Measurements from ENCODE around the gene MYO15B. TPM values are rescaled to one million over a fixed set of nuclear protein-coding genes. Genes with fewer than 3 reads are reported as not detected.

MYO15B gene
- total RNA-seq, 1 experiment from 2014 or later, result 26.5 TPM

DNA sequence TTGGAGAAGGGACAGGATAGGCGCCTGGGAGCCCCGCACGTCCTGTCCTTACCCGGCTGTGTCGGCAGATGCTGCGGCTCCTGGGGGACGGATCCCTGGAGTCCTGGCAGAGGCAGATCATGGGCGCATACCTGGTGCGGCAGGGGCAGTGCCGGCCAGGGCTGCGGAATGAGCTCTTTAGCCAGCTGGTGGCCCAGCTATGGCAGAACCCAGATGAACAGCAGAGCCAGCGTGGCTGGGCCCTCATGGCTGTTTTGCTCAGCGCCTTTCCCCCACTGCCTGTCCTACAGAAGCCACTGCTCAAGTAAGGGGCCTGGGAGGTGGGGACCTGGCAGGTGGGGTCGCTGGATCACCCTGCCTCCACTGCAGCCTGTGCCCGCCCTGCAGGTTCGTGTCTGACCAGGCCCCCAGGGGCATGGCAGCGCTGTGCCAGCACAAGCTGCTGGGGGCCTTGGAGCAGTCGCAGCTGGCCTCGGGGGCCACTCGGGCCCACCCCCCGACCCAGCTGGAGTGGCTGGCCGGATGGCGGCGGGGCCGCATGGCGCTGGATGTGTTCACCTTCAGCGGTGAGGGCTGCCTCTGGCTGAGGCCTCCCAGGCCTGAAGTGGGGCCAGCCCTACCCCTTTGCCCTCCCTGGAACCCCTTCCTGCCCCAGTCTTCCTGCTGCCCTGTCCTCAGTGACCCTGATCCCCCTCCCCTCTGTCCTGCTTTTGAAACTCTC lies 25.5 kb downstream of the MYO15B start:
- ATAC-seq (no peak), DNase-seq (ENCODE audit: low read depth, low spot score) (no peak)
- intact Hi-C loops (cut with micrococcal nuclease; ENCODE audit: unreplicated experiment), result no loop called here
- BruUV-seq (replicated peaks), result no TSS peak
- no peaks in the 10 kb centered on the region for H3K27me3 ChIP-seq (ENCODE audit: control insufficient read depth, insufficient read depth, low read length)
- CTCF ChIA-PET, result interaction anchor here (1.5 to 2.3 kb wide), 2 partner anchors 12 to 17 kb away, joined by 5 to 12 read pairs; no protein-coding TSS in a partner anchor
- no peak overlapping the region for H3K27ac ChIP-seq (ENCODE audit: low read length)
- POLR2A ChIA-PET, result interaction anchor here (0.6 to 0.7 kb wide), 2 partner anchors 30 to 265 kb away, joined by 4 read pairs; no protein-coding TSS in a partner anchor
- no peak overlapping the region for H3K4me3 ChIP-seq (ENCODE audit: low read depth in 2 of 2, low read length in 2 of 2)
- H3K36me3 ChIP-seq (ENCODE audit: control insufficient read depth, insufficient read depth, low read length), result no peaks in the 10 kb centered on the region
- TF ChIP-seq TCF7L2 (IDR thresholded peaks at IDR 0.05; ENCODE audit: low read depth, low read length), result no peak
- no peak for TF ChIP-seq POLR2AphosphoS5 (IDR thresholded peaks at IDR 0.05; ENCODE audit: low read depth, low read length)
- TF ChIP-seq, protein P1, sequence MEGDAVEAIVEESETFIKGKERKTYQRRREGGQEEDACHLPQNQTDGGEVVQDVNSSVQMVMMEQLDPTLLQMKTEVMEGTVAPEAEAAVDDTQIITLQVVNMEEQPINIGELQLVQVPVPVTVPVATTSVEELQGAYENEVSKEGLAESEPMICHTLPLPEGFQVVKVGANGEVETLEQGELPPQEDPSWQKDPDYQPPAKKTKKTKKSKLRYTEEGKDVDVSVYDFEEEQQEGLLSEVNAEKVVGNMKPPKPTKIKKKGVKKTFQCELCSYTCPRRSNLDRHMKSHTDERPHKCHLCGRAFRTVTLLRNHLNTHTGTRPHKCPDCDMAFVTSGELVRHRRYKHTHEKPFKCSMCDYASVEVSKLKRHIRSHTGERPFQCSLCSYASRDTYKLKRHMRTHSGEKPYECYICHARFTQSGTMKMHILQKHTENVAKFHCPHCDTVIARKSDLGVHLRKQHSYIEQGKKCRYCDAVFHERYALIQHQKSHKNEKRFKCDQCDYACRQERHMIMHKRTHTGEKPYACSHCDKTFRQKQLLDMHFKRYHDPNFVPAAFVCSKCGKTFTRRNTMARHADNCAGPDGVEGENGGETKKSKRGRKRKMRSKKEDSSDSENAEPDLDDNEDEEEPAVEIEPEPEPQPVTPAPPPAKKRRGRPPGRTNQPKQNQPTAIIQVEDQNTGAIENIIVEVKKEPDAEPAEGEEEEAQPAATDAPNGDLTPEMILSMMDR (IDR thresholded peaks at IDR 0.05), result no peak
- TF ChIP-seq SIN3A (IDR thresholded peaks at IDR 0.05; ENCODE audit: borderline replicate concordance, insufficient read depth, low read depth, low read length), result no peak
- TF ChIP-seq, protein P2, sequence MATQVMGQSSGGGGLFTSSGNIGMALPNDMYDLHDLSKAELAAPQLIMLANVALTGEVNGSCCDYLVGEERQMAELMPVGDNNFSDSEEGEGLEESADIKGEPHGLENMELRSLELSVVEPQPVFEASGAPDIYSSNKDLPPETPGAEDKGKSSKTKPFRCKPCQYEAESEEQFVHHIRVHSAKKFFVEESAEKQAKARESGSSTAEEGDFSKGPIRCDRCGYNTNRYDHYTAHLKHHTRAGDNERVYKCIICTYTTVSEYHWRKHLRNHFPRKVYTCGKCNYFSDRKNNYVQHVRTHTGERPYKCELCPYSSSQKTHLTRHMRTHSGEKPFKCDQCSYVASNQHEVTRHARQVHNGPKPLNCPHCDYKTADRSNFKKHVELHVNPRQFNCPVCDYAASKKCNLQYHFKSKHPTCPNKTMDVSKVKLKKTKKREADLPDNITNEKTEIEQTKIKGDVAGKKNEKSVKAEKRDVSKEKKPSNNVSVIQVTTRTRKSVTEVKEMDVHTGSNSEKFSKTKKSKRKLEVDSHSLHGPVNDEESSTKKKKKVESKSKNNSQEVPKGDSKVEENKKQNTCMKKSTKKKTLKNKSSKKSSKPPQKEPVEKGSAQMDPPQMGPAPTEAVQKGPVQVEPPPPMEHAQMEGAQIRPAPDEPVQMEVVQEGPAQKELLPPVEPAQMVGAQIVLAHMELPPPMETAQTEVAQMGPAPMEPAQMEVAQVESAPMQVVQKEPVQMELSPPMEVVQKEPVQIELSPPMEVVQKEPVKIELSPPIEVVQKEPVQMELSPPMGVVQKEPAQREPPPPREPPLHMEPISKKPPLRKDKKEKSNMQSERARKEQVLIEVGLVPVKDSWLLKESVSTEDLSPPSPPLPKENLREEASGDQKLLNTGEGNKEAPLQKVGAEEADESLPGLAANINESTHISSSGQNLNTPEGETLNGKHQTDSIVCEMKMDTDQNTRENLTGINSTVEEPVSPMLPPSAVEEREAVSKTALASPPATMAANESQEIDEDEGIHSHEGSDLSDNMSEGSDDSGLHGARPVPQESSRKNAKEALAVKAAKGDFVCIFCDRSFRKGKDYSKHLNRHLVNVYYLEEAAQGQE (IDR thresholded peaks at IDR 0.05; ENCODE audit: insufficient read depth in 1 of 2, low read depth in 2 of 2, low read length in 1 of 2), result no peak
- in situ Hi-C loops (cut with HindIII; ENCODE audit: low pct_unique_long_range_greater_than_20kb, low sequenced_read_pairs), result no loop called here
- H3K9me3 ChIP-seq (ENCODE audit: control insufficient read depth, insufficient read depth, low read depth, low read length), result no peaks in the 10 kb centered on the region
- H3K4me1 ChIP-seq (ENCODE audit: control insufficient read depth, insufficient read depth, low read length), result no peaks in the 10 kb centered on the region

DNA sequence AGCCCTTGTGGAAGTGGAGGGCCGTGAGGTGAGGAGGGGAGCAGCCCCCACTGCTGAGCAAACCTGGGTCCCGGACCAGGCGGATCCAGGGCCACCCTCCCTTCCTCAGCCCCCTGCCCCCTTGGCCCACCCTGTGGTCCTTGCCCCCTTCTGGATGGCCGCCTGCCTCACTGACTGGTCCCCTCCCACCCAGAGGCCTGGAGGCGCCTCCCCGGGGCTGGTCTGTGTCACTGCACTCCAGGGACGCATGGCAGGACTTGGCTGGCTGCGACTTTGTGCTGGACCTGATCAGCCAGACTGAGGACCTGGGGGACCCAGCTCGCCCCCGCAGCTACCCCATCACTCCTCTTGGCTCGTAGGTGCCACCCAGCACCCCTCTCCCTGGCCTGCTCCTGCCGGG lies 26.4 kb downstream of the MYO15B start:
- ATAC-seq (peak; percentile 44; the same call in 1 of the 2 replicates), DNase-seq (ENCODE audit: low read depth, low spot score) (no peak)
- no peak overlapping the region for H3K27ac ChIP-seq (ENCODE audit: low read length)
- BruUV-seq (replicated peaks), result no TSS peak
- in situ Hi-C loops (cut with HindIII; ENCODE audit: low pct_unique_long_range_greater_than_20kb, low sequenced_read_pairs), result no loop called here
- no peaks in the 10 kb centered on the region for H3K9me3 ChIP-seq (ENCODE audit: control insufficient read depth, insufficient read depth, low read depth, low read length)
- no peaks in the 10 kb centered on the region for H3K4me1 ChIP-seq (ENCODE audit: control insufficient read depth, insufficient read depth, low read length)
- POLR2A ChIA-PET, result no interaction called here
- intact Hi-C loops (cut with micrococcal nuclease; ENCODE audit: unreplicated experiment), result no loop called here
- CTCF ChIA-PET, result interaction anchor here (1.5 to 2.3 kb wide), 2 partner anchors 13 to 18 kb away, joined by 5 to 12 read pairs; no protein-coding TSS in a partner anchor
- H3K4me3 ChIP-seq (ENCODE audit: low read depth in 2 of 2, low read length in 2 of 2), result no peak overlapping the region
- TF ChIP-seq, protein P2 (IDR thresholded peaks at IDR 0.05; ENCODE audit: insufficient read depth in 1 of 2, low read depth in 2 of 2, low read length in 1 of 2), result no peak
- no peak for TF ChIP-seq POLR2AphosphoS5 (IDR thresholded peaks at IDR 0.05; ENCODE audit: low read depth, low read length)
- TF ChIP-seq, protein P1 (IDR thresholded peaks at IDR 0.05), result no peak; the same call in 1 of the 2 replicates
- no peak for TF ChIP-seq TCF7L2 (IDR thresholded peaks at IDR 0.05; ENCODE audit: low read depth, low read length)
- no peak for TF ChIP-seq SIN3A (IDR thresholded peaks at IDR 0.05; ENCODE audit: borderline replicate concordance, insufficient read depth, low read depth, low read length)
- H3K27me3 ChIP-seq (ENCODE audit: control insufficient read depth, insufficient read depth, low read length), result no peaks in the 10 kb centered on the region
- H3K36me3 ChIP-seq (ENCODE audit: control insufficient read depth, insufficient read depth, low read length), result no peaks in the 10 kb centered on the region

Data from Panc1 (cell line).